SU-DHL-6 (cell line): Measurements from ENCODE around the gene ISOC1.

Source experiments
- H2AFZ ChIP-seq: fragments of 200-600 bp; sonication (generic); 2 replicates; pipeline ENCODE4 v1.6.1; 2014; ENCODE audit warnings: low read depth, mild to moderate bottlenecking, moderate library complexity, mixed read lengths, antibody characterized with exemption, low read length; ENCODE audit not compliant: severe bottlenecking
- H3F3A ChIP-seq: fragments of 200-600 bp; shearing (Covaris generic); 2 replicates; pipeline ENCODE4 v1.6.0; 2016; ENCODE audit warnings: antibody characterized with exemption, mild to moderate bottlenecking; ENCODE audit not compliant: insufficient read depth
- H3K27ac ChIP-seq: fragments of 200-600 bp; sonication (generic); 2 replicates; pipeline ENCODE4 v1.5.1; 2016; ENCODE audit warnings: low read depth, mild to moderate bottlenecking, low read length, moderate library complexity, mixed read lengths
- H3K27me3 ChIP-seq: fragments of 200-600 bp; sonication (generic), shearing (Covaris generic); 2 replicates; pipeline ENCODE4 v1.6.0; 2014; ENCODE audit warnings: mild to moderate bottlenecking, low read length
- H3K36me3 ChIP-seq: fragments of 200-600 bp; sonication (generic); 2 replicates; pipeline ENCODE4 v1.6.1; 2014; ENCODE audit warnings: mild to moderate bottlenecking, low read length, mixed read lengths
- H3K4me2 ChIP-seq: fragments of 300-600, 200-600 bp; shearing (Covaris generic), sonication (generic); 2 replicates; pipeline ENCODE4 v1.6.0; 2014; ENCODE audit warnings: low read length, low read depth, mild to moderate bottlenecking; ENCODE audit not compliant: poor library complexity, severe bottlenecking
- H3K4me3 ChIP-seq: fragments of 200-600 bp; sonication (generic); 2 replicates; pipeline ENCODE4 v1.5.1; 2014; ENCODE audit warnings: antibody characterized with exemption, low read length, mild to moderate bottlenecking, mixed read lengths; ENCODE audit not compliant: insufficient read depth, poor library complexity, severe bottlenecking
- H3K79me2 ChIP-seq: fragments of 200-600 bp; sonication (generic); 2 replicates; pipeline ENCODE4 v1.6.1; 2014; ENCODE audit warnings: mild to moderate bottlenecking, low read length, moderate library complexity; ENCODE audit not compliant: insufficient read depth
- H3K9ac ChIP-seq: fragments of 200-600 bp; sonication (generic); 2 replicates; pipeline ENCODE4 v1.7.0; 2014; ENCODE audit warnings: mild to moderate bottlenecking, low read length
- H3K9me2 ChIP-seq: fragments of 200-600 bp; sonication (generic); replicated peaks from 2 replicates; pipeline ENCODE4 v1.6.1; 2014; ENCODE audit warnings: low read length; ENCODE audit not compliant: insufficient read depth
- H3K9me3 ChIP-seq: fragments of 200-600 bp; sonication (generic); 2 replicates; pipeline ENCODE4 v1.6.1; 2014; ENCODE audit warnings: low read length, mixed read lengths; ENCODE audit not compliant: insufficient read depth
- H4K20me1 ChIP-seq: fragments of 200-600 bp; sonication (generic); 2 replicates; pipeline ENCODE4 v1.6.1; 2014; ENCODE audit warnings: low read depth, mild to moderate bottlenecking, antibody characterized with exemption, low read length, moderate library complexity, mixed read lengths
- EZH2phosphoT487 ChIP-seq: fragments of 200-600 bp; sonication (generic), shearing (Covaris generic); conservative IDR thresholded peaks from 2 replicates; pipeline ENCODE4 v1.6.1; 2018; ENCODE audit warnings: mild to moderate bottlenecking, antibody characterized with exemption, low read length, moderate library complexity, mixed read lengths
- TF ChIP-seq, protein P1 (sequence below): fragments of 200-600 bp; sonication (generic); IDR thresholded peaks from one replicate; pipeline ENCODE4 v1.5.1; 2017; ENCODE audit warnings: antibody characterized with exemption, mild to moderate bottlenecking, low read length, moderate library complexity; ENCODE audit not compliant: insufficient read depth, poor library complexity, severe bottlenecking

The ISOC1 gene

DNA sequence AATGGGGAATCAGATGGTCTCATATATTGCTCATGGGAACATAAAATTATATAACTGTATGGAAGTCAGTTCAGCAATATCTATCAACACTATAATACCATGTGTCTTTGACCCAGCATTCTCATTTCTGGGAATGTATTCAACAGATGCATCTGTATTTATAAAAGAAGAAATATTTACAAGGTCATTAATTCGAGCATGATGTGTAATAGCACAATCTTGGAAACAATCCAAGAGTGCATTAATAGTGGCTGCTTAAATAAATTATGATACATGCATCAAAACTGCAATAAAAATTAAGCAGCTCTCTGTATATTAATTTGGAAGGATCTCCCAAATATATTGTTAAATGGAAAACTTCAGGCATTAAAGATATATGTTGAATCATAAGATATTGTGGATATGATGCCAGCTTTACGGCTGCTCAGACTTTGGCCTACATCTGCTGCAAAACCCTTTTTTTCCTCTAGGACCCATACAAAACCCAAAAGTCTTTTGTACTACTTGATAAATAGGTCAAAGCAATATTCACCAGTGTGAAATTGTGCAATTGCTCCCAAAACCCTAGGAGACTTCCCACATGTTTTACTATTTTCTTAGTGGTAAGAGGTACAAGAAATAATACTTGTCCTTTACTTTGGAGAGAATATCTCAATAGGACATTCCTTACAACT is 45.3 kb upstream of the ISOC1 start:
- Histone ChIP-seq H3K9ac (no peak overlapping the region), H3K4me2 (no peak overlapping the region), H3K36me3 (no peaks in the 10 kb centered on the region), H3K4me3 (no peak overlapping the region), H3K79me2 (no peaks in the 10 kb centered on the region), H3K27ac (no peak overlapping the region), H4K20me1 (no peaks in the 10 kb centered on the region), H3F3A (no peaks in the 10 kb centered on the region), H3K9me3 (no peaks in the 10 kb centered on the region), H3K9me2 (no peaks in the 10 kb centered on the region), H2AFZ (no peak overlapping the region), H3K27me3 (no peaks in the 10 kb centered on the region)
- no peak for TF ChIP-seq EZH2phosphoT487
- TF ChIP-seq, protein P1, sequence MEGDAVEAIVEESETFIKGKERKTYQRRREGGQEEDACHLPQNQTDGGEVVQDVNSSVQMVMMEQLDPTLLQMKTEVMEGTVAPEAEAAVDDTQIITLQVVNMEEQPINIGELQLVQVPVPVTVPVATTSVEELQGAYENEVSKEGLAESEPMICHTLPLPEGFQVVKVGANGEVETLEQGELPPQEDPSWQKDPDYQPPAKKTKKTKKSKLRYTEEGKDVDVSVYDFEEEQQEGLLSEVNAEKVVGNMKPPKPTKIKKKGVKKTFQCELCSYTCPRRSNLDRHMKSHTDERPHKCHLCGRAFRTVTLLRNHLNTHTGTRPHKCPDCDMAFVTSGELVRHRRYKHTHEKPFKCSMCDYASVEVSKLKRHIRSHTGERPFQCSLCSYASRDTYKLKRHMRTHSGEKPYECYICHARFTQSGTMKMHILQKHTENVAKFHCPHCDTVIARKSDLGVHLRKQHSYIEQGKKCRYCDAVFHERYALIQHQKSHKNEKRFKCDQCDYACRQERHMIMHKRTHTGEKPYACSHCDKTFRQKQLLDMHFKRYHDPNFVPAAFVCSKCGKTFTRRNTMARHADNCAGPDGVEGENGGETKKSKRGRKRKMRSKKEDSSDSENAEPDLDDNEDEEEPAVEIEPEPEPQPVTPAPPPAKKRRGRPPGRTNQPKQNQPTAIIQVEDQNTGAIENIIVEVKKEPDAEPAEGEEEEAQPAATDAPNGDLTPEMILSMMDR, result no peak

DNA sequence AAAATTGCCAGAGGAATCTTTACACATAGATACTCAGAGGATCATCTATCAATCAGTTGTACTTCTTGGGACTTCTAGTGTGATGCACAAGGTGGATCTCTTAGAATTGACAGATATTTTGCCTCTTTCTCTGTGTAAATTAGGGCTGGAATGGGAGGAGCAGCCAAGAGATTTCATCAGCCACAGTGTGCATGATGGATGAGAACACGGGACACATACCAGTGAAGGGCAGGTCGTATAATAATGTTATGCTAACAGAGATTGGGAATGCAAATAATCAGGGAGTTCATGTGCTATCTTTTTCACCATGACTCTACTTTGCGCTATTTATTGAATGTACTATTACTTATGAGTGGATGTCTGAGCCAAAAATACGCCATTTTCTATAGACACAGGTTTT is 43.3 kb upstream of the ISOC1 start:
- no peak for TF ChIP-seq EZH2phosphoT487
- TF ChIP-seq, protein P1, result no peak

DNA sequence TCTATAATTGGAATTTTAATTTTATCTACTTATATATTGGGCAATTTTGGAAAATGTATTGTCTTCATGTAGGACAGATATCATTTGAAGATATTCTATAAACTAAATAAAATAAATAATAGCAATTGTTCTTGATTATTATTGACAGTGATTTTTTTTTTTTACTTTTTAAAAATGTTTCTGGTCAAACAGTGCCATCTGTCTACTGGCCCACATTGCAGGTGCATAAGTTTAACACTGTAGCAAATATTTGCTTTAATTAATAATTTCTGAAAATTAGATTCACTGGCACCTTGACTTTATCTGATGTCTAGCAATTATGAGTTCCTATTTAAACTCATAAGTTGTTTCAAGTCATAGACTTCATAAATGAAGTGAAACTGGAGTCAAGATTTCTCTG is 41.1 kb upstream of the ISOC1 start:
- H2AFZ ChIP-seq, result no peak overlapping the region
- H3F3A ChIP-seq, result no peaks in the 10 kb centered on the region
- no peaks in the 10 kb centered on the region for H3K36me3 ChIP-seq
- H3K9me2 ChIP-seq, result no peaks in the 10 kb centered on the region
- no peaks in the 10 kb centered on the region for H3K27me3 ChIP-seq
- no peaks in the 10 kb centered on the region for H4K20me1 ChIP-seq
- no peak overlapping the region for H3K9ac ChIP-seq
- H3K4me3 ChIP-seq, result no peak overlapping the region
- TF ChIP-seq, protein P1, result no peak
- TF ChIP-seq EZH2phosphoT487, result no peak
- H3K27ac ChIP-seq, result no peak overlapping the region
- no peak overlapping the region for H3K4me2 ChIP-seq
- no peaks in the 10 kb centered on the region for H3K79me2 ChIP-seq
- no peaks in the 10 kb centered on the region for H3K9me3 ChIP-seq

More for the DNA sequence above, 43.3 kb upstream of the ISOC1 start:
- Histone ChIP-seq H3K4me2 (no peak overlapping the region), H3K27ac (no peak overlapping the region), H3K9me3 (no peaks in the 10 kb centered on the region), H3K4me3 (no peak overlapping the region), H3F3A (no peaks in the 10 kb centered on the region), H3K9ac (no peak overlapping the region), H4K20me1 (no peaks in the 10 kb centered on the region), H2AFZ (no peak overlapping the region), H3K9me2 (no peaks in the 10 kb centered on the region), H3K27me3 (no peaks in the 10 kb centered on the region), H3K79me2 (no peaks in the 10 kb centered on the region), H3K36me3 (no peaks in the 10 kb centered on the region)
